AG09319 (cell line): ENCODE measurements around the gene BANK1.

Experiments
- DNase-seq: peaks from one replicate; pipeline ENCODE4 v3.0.0-alpha.2; 2010; ENCODE audit warnings: low read depth; ENCODE audit errors: extremely low read depth
- CTCF ChIP-seq: IDR thresholded peaks from 2 replicates; pipeline ENCODE4 v1.5.1; 2011; ENCODE audit warnings: low read depth, mild to moderate bottlenecking, inconsistent platforms, low read length, moderate library complexity

Gene BANK1

GRCh38 chr4:101787701-101788316 lies 2.7 kb upstream of the BANK1 start:
- no peak for TF ChIP-seq CTCF
- no peak for DNase-seq

- no peak for DNase-seq
- TF ChIP-seq CTCF = no peak
Measured at GRCh38 chr4:101791182-101791558, 640 bp downstream of the BANK1 start.

- DNase-seq = no peak
Measured at GRCh38 chr4:101792056-101792590, 1.6 kb downstream of the BANK1 start.

GRCh38 chr4:101793397-101793796 lies 2.9 kb downstream of the BANK1 start:
- no peak for DNase-seq
- TF ChIP-seq CTCF = no peak

More at GRCh38 chr4:101792056-101792590, 1.6 kb downstream of the BANK1 start:
- no peak for TF ChIP-seq CTCF

GRCh38 chr4:101794806-101795205 lies 4.3 kb downstream of the BANK1 start:
- DNase-seq = no peak
- no peak for TF ChIP-seq CTCF

GRCh38 chr4:101795704-101796103 lies 5.2 kb downstream of the BANK1 start:
- no peak for TF ChIP-seq CTCF
- no peak for DNase-seq

GRCh38 chr4:101801958-101802357 lies 11.4 kb downstream of the BANK1 start:
- DNase-seq = no peak
- TF ChIP-seq CTCF = no peak
